ENCODE data around the gene CDK14. TPM values are rescaled to one million over a fixed set of nuclear protein-coding genes. Genes with fewer than 3 reads are reported as not detected.

Gene CDK14
- total RNA-seq, result 1 to 10 TPM in 4 of 5 donors, under 1 TPM in 1; 0.86 to 6.6 (median 1.6) TPM
- 3.3 TPM for total RNA-seq (2013)
- total RNA-seq, result 0.27 to 7.1 (median 1.1) reads per million in 29 experiments

GRCh38 chr7:90595801-90596670, at the start of gene CDK14:
TSS of gene CDK14 (plus strand) at chr7:90596321. CDS start at chr7:90596628, 307 bp downstream.
- CTCF ChIA-PET, result no interaction called here

GRCh38 chr7:90551036-90551435, 45.1 kb upstream of the CDK14 start:
- Mint-ChIP-seq H3K27ac (no peak overlapping the region), H3K4me3 (no peak overlapping the region), H3K9me3 (peaks cover 0 to 4% (median 2%) of the 10 kb centered on the region in 3 donors), H3K36me3 (no peaks in the 10 kb centered on the region), H3K27me3 (peaks cover 7 to 8% of the 10 kb centered on the region in 2 donors), H3K4me1 (no peaks in the 10 kb centered on the region)
- no peaks in the 10 kb centered on the region for H3K4me1 ChIP-seq (ENCODE audit: control insufficient read depth in 1 of 2, extremely low read depth in 1 of 2, insufficient read depth in 2 of 2, low read length in 2 of 2)
- ChIA-PET POLR2A (interaction anchor here in 1 of 2 donors (0.5 kb wide), 1 partner anchor 34 kb away, joined by 3 read pairs; no protein-coding TSS in a partner anchor), CTCF (no interaction called here)
- WGBS (ENCODE audit: insufficient coverage), result 50% methylated on average over 3 of the region's 4 CpGs
- H3K9me3 ChIP-seq, result no peaks in the 10 kb centered on the region
- H3K4me3 ChIP-seq (ENCODE audit: control insufficient read depth in 1 of 2, extremely low read depth in 1 of 2, low read length in 1 of 2), result no peak overlapping the region
- no peak for DNase-seq
- H3K27me3 ChIP-seq (replicated peaks in 1 of 2; ENCODE audit: control insufficient read depth in 2 of 2, extremely low read depth in 1 of 2, insufficient read depth in 2 of 2, low read length in 1 of 2), result peaks cover 0 to 5% of the 10 kb centered on the region in 2 experiments
- no peak for ATAC-seq (replicated peaks in 1 of 4)
- H3K27ac ChIP-seq (ENCODE audit: low read length), result no peak overlapping the region
- H3K36me3 ChIP-seq (ENCODE audit: control insufficient read depth in 2 of 2, extremely low read depth in 1 of 2, insufficient read depth in 1 of 2, low read length in 1 of 2), result no peaks in the 10 kb centered on the region

More at GRCh38 chr7:90595801-90596670, at the start of gene CDK14:
- POLR2A ChIA-PET, result no interaction called here
- peaks cover 38 to 53% of the 10 kb centered on the region in 2 donors for H3K27me3 Mint-ChIP-seq
- WGBS (ENCODE audit: insufficient coverage), result under 1% methylated on average over 116 of the region's 118 CpGs
- Histone ChIP-seq H3K27ac (ENCODE audit: low read length) (no peak within 1 kb of the TSS), H3K4me3 (ENCODE audit: control insufficient read depth in 1 of 2, extremely low read depth in 1 of 2, low read length in 1 of 2) (peak within 1 kb of the TSS in 1 of 2 donors; percentile 54), H3K4me1 (ENCODE audit: control insufficient read depth in 1 of 2, extremely low read depth in 1 of 2, insufficient read depth in 2 of 2, low read length in 2 of 2) (peaks cover 0 to 11% of the 10 kb centered on the region in 2 experiments), H3K27me3 (replicated peaks in 1 of 2; ENCODE audit: control insufficient read depth in 2 of 2, extremely low read depth in 1 of 2, insufficient read depth in 2 of 2, low read length in 1 of 2) (peaks cover 0 to 19% of the 10 kb centered on the region in 2 experiments), H3K36me3 (ENCODE audit: control insufficient read depth in 2 of 2, extremely low read depth in 1 of 2, insufficient read depth in 1 of 2, low read length in 1 of 2) (no peaks in the 10 kb centered on the region), H3K9me3 (no peaks in the 10 kb centered on the region)
- DNase-seq (peak in 23 of 35 experiments; percentile 1 to 61 (median 14)), ATAC-seq (replicated peaks in 1 of 4) (peak; percentile 35 to 52 (median 48))
- peaks cover 9 to 22% (median 18%) of the 10 kb centered on the region in 3 donors for H3K4me1 Mint-ChIP-seq
- H3K4me3 Mint-ChIP-seq, result peak within 1 kb of the TSS; percentile 67 to 77 (median 76)
- H3K27ac Mint-ChIP-seq, result no peak within 1 kb of the TSS
- H3K9me3 Mint-ChIP-seq, result no peaks in the 10 kb centered on the region
- H3K36me3 Mint-ChIP-seq, result no peaks in the 10 kb centered on the region

GRCh38 chr7:90552521-90552920, 43.6 kb upstream of the CDK14 start:
- Histone ChIP-seq H3K27ac (ENCODE audit: low read length) (no peak overlapping the region), H3K4me1 (ENCODE audit: control insufficient read depth in 1 of 2, extremely low read depth in 1 of 2, insufficient read depth in 2 of 2, low read length in 2 of 2) (no peaks in the 10 kb centered on the region), H3K4me3 (ENCODE audit: control insufficient read depth in 1 of 2, extremely low read depth in 1 of 2, low read length in 1 of 2) (no peak overlapping the region), H3K36me3 (ENCODE audit: control insufficient read depth in 2 of 2, extremely low read depth in 1 of 2, insufficient read depth in 1 of 2, low read length in 1 of 2) (no peaks in the 10 kb centered on the region), H3K9me3 (no peaks in the 10 kb centered on the region), H3K27me3 (replicated peaks in 1 of 2; ENCODE audit: control insufficient read depth in 2 of 2, extremely low read depth in 1 of 2, insufficient read depth in 2 of 2, low read length in 1 of 2) (peaks cover 0 to 5% of the 10 kb centered on the region in 2 experiments)
- ATAC-seq (replicated peaks in 1 of 4) (no peak), DNase-seq (no peak)
- H3K27me3 Mint-ChIP-seq, result peaks cover 7 to 10% of the 10 kb centered on the region in 2 donors
- H3K4me3 Mint-ChIP-seq, result no peak overlapping the region
- H3K4me1 Mint-ChIP-seq, result no peaks in the 10 kb centered on the region
- ChIA-PET CTCF (no interaction called here), POLR2A (no interaction called here)
- no peak overlapping the region for H3K27ac Mint-ChIP-seq
- no peaks in the 10 kb centered on the region for H3K36me3 Mint-ChIP-seq
- H3K9me3 Mint-ChIP-seq, result peaks cover 0 to 4% (median 2%) of the 10 kb centered on the region in 3 donors
- no CpG with 5 or more reads among the region's 1 CpG for WGBS (ENCODE audit: insufficient coverage)

- no peaks in the 10 kb centered on the region for H3K4me1 Mint-ChIP-seq
- WGBS (ENCODE audit: insufficient coverage), result no CpG with 5 or more reads among the region's 1 CpG
- Histone ChIP-seq H3K9me3 (no peaks in the 10 kb centered on the region), H3K4me3 (ENCODE audit: control insufficient read depth in 1 of 2, extremely low read depth in 1 of 2, low read length in 1 of 2) (no peak overlapping the region), H3K36me3 (ENCODE audit: control insufficient read depth in 2 of 2, extremely low read depth in 1 of 2, insufficient read depth in 1 of 2, low read length in 1 of 2) (no peaks in the 10 kb centered on the region), H3K4me1 (ENCODE audit: control insufficient read depth in 1 of 2, extremely low read depth in 1 of 2, insufficient read depth in 2 of 2, low read length in 2 of 2) (no peaks in the 10 kb centered on the region), H3K27me3 (replicated peaks in 1 of 2; ENCODE audit: control insufficient read depth in 2 of 2, extremely low read depth in 1 of 2, insufficient read depth in 2 of 2, low read length in 1 of 2) (no peaks in the 10 kb centered on the region), H3K27ac (ENCODE audit: low read length) (no peak overlapping the region)
- no peak overlapping the region for H3K4me3 Mint-ChIP-seq
- H3K27ac Mint-ChIP-seq, result no peak overlapping the region
- ChIA-PET CTCF (no interaction called here), POLR2A (no interaction called here)
- H3K36me3 Mint-ChIP-seq, result no peaks in the 10 kb centered on the region
- ATAC-seq (replicated peaks in 1 of 4), result no peak
- DNase-seq, result no peak
- H3K9me3 Mint-ChIP-seq, result peaks cover 0 to 3% (median 0%) of the 10 kb centered on the region in 3 donors
- peaks cover 1 to 5% of the 10 kb centered on the region in 2 donors for H3K27me3 Mint-ChIP-seq
Measured at GRCh38 chr7:90560730-90561129, 35.4 kb upstream of the CDK14 start.

GRCh38 chr7:90563286-90563685, 32.8 kb upstream of the CDK14 start:
- CTCF ChIA-PET, result no interaction called here
- no CpG with 5 or more reads among the region's 3 CpGs for WGBS (ENCODE audit: insufficient coverage)

GRCh38 chr7:90564455-90564854, 31.7 kb upstream of the CDK14 start:
- H3K9me3 ChIP-seq, result no peaks in the 10 kb centered on the region
- peaks cover 5 to 6% (median 6%) of the 10 kb centered on the region in 3 donors for H3K9me3 Mint-ChIP-seq
- H3K4me3 ChIP-seq (ENCODE audit: control insufficient read depth in 1 of 2, extremely low read depth in 1 of 2, low read length in 1 of 2), result no peak overlapping the region
- no peaks in the 10 kb centered on the region for H3K27me3 Mint-ChIP-seq
- WGBS (ENCODE audit: insufficient coverage), result 100% methylated on average over 1 of the region's 8 CpGs
- H3K27me3 ChIP-seq (replicated peaks in 1 of 2; ENCODE audit: control insufficient read depth in 2 of 2, extremely low read depth in 1 of 2, insufficient read depth in 2 of 2, low read length in 1 of 2), result no peaks in the 10 kb centered on the region
- no peak for ATAC-seq (replicated peaks in 1 of 4)
- H3K36me3 Mint-ChIP-seq, result no peaks in the 10 kb centered on the region
- no peak for DNase-seq
- CTCF ChIA-PET, result no interaction called here
- H3K27ac Mint-ChIP-seq, result no peak overlapping the region
- H3K36me3 ChIP-seq (ENCODE audit: control insufficient read depth in 2 of 2, extremely low read depth in 1 of 2, insufficient read depth in 1 of 2, low read length in 1 of 2), result no peaks in the 10 kb centered on the region
- H3K4me1 ChIP-seq (ENCODE audit: control insufficient read depth in 1 of 2, extremely low read depth in 1 of 2, insufficient read depth in 2 of 2, low read length in 2 of 2), result no peaks in the 10 kb centered on the region
- H3K4me3 Mint-ChIP-seq, result no peak overlapping the region
- no peaks in the 10 kb centered on the region for H3K4me1 Mint-ChIP-seq
- POLR2A ChIA-PET, result no interaction called here
- no peak overlapping the region for H3K27ac ChIP-seq (ENCODE audit: low read length)

More at GRCh38 chr7:90563286-90563685, 32.8 kb upstream of the CDK14 start:
- DNase-seq (no peak), ATAC-seq (replicated peaks in 1 of 4) (no peak)
- Histone ChIP-seq H3K27ac (ENCODE audit: low read length) (no peak overlapping the region), H3K9me3 (no peaks in the 10 kb centered on the region), H3K4me3 (ENCODE audit: control insufficient read depth in 1 of 2, extremely low read depth in 1 of 2, low read length in 1 of 2) (no peak overlapping the region), H3K36me3 (ENCODE audit: control insufficient read depth in 2 of 2, extremely low read depth in 1 of 2, insufficient read depth in 1 of 2, low read length in 1 of 2) (no peaks in the 10 kb centered on the region), H3K27me3 (replicated peaks in 1 of 2; ENCODE audit: control insufficient read depth in 2 of 2, extremely low read depth in 1 of 2, insufficient read depth in 2 of 2, low read length in 1 of 2) (no peaks in the 10 kb centered on the region), H3K4me1 (ENCODE audit: control insufficient read depth in 1 of 2, extremely low read depth in 1 of 2, insufficient read depth in 2 of 2, low read length in 2 of 2) (no peaks in the 10 kb centered on the region)
- Mint-ChIP-seq H3K27ac (no peak overlapping the region), H3K27me3 (no peaks in the 10 kb centered on the region), H3K9me3 (peaks cover 5 to 6% (median 6%) of the 10 kb centered on the region in 3 donors), H3K36me3 (no peaks in the 10 kb centered on the region), H3K4me3 (no peak overlapping the region), H3K4me1 (no peaks in the 10 kb centered on the region)
- POLR2A ChIA-PET, result no interaction called here
